Fibroblast of the conjunctiva (primary cell): ENCODE measurements around the gene HS1BP3.
A peak's percentile ranks its signal among the peaks of the same experiment; 100 is the strongest.

Experiments
- DNase-seq: peaks from one replicate; pipeline ENCODE4 v3.0.0-alpha.2; 2010; ENCODE audit warnings: low read depth

The HS1BP3 gene

DNA sequence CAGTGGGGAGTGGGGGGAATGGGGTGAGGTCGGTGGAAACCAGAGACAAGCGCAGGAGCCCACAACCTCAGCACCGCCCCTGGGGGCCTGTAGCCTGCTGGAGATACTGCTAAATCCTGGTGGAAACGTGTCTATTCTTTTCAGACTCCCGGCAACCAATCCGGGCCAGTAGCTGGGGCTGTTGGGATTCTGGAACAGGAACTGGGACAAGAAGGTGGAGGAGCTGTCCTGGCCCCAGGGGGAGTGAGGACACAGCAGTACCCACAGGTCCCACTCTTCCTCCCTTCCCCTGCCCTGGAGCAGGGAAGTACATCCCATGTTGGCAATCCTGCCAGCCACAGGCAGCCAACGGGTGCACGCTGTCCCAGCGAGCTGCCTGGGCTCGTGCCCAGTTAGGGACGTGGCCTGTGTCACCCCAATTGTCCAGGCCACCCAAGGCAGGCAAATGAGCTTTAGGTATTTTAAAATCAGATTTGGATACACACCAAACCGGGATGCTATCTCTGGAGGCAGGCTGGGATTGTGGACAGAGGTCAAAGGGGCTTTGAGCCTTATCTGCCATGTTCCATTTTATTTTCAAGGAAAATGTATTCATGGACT is 51.8 kb downstream of the HS1BP3 start:
- no peak for DNase-seq

DNA sequence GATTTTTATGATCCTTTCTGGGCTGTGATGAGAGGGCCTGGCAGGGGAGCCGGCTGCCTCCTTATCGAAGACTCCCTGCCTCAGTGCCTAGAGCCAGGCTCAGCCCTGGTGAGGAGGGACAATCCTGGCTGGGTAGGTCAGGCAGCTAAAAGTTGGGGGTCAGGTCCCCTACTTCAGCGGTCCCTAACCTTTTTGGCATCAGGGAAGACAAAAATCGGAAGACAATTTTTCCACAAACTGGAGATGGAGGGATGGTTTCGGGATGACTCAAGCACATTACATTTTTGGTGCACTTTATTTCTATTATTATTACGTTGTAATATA is 53.1 kb downstream of the HS1BP3 start:
- no peak for DNase-seq

DNA sequence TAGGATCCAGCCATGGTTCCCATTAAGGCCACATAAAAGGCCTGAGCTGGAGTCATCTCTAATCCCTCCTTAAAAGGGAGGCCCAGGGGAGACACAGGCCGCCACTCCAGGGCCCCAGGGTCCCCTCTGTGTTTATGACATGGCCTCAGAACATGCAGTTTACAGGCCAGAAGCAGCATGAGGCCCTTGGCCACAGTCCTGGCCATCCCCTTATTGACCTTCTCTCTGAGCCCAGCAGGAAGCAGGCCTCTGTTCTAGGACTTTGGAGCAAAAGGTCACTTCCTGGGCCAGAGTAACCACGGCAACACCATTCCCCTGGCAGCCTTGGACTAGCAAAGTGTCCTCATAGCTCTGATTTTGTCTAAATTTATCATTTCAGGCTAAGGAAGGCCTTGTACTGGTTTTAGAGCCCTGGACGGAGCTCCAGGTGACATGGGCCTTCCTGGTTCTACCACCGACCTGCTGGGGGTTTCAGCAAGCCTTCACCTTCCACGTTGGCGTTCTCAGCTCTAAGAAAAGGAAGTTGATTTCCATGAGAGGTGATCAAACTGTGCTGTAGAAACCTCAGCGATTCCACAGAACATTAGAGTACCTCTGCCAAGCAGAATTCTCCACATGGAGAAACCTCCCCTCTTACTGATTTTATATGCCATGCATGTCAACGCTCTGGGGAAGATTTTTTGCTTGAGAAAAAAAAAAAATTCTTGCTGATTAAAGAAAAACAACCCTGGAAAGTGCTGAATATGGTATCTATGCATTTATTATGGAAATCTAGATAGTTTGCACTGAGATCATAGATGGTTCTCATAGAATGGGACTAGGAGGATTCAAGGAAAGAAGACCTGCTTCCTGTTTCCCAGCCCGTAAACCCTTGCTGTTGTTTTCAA is 53.7 kb downstream of the HS1BP3 start:
- DNase-seq = peak; percentile 53

DNA sequence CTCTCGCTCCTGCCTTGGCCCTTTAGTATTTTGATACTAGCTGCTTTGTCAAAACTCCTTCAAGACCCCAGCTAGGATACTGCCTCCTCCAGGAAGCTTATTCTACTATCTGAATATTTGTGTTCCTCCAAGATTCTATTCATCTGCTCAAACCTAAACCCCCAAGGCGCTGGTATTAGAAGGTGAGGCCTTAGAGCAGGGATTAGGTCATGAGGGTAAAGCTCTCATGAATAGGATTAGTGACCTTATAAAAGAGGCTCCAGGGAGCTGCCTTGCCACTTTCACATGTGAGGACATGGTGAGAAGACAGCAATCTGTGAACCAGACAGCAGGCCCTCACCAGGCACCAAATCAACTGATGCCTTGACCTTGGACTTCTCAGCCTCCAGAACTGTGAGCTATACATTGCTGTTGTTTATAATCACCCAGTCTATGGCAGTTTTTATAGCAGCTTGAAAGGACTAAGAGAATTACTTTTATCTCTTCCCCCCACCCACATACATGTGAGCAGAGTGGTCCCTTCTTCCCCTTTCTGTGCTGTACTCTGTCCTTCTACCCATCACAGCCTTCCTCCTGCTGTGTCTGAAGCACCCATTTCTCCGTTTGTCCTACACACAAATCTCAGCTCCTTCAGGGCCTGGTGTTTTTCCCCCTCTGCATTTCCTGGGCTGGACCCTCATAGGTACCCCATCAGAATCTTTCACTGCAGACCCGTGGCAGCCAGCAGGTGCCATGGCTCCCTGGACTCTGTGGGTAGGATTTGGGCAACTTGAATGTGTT is 54.5 kb downstream of the HS1BP3 start:
- DNase-seq = no peak

DNA sequence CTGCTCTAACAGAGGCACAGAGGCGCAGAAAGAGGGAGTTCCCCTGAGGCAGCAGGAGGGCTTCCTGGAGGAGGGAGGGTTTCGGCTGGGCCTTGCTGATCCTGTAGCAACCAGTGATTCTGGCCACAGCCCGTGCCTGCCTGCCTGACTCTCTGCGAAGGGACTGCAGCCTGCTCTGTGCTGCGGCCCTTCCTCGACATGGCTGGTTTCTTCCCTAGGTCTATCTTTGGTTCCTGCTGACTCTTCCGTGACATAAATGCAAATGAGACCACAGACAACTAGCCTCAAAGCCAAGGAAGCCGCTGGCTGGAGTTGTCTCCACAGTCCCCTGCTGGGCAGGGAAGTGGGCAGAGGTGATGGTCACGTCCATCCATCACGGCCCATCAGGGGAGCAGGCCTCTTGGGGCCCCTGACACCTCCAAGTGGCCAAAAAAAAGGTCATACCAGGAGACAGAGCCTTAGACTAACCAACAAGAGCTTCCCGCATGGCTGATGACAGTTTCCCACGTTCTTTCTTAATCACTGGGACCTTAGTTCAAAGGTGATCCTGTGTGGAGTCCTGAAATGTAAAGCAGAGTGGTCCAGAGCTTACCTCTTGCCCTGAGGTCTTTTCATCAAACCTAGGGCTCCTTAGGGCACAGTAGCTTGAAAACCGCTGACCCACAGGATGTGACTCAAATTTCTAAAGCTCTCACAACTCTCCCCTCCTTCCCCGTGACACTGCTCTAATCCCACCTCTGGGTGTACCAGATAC is 55.3 kb downstream of the HS1BP3 start:
- no peak for DNase-seq

DNA sequence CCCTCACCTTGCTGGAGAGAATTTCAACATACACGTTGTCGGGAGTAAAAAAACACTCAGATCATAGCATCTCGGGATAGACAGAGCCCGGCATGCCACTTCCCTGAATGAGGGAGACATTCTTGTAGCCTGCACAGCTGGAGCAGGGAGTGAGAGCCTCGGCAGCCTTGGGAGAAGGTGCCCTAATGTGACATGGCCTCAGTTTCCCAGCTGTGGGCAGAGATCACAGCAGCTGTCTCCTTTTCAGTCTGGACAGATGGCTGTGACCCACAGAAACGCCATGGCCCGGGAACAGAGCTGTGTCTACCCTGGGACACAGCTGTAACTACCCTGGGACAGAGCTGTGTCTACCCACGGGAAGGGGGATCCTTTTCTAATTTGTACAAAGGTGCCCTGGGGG is 55.9 kb downstream of the HS1BP3 start:
- no peak for DNase-seq

DNA sequence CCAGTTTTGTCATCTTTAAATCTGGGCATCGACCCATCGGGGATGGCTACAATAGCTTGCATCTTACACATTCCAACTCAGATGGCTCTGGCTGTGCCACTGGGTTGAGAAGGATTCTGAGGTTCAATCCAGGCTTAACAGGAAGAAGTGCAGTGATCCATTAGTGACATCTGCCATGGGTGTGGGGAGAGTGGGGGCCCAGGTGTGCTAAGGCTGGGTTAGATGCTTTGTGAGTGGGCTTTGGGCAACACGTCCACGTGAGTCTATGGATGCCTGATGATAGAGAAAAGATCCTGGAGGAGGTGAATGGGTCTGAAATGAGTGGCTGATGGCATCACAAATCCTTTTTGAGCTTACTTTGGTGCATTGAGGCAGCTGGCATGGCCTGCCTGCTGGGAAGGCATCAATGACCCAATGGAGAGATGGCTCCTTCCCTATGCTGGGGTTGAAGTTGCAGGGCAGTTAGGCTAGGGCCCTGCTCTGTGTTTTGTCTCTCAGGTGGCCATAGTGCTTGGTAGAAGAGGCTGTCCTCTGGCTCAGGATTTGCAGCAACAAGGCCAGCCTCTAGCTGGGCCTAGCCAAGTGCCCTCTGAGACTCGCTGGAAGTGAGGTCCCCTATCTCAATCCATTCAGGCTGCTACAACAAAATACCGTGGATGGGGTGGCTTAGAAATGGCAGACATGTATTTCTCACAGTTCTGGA is 56.7 kb downstream of the HS1BP3 start:
- DNase-seq = no peak

DNA sequence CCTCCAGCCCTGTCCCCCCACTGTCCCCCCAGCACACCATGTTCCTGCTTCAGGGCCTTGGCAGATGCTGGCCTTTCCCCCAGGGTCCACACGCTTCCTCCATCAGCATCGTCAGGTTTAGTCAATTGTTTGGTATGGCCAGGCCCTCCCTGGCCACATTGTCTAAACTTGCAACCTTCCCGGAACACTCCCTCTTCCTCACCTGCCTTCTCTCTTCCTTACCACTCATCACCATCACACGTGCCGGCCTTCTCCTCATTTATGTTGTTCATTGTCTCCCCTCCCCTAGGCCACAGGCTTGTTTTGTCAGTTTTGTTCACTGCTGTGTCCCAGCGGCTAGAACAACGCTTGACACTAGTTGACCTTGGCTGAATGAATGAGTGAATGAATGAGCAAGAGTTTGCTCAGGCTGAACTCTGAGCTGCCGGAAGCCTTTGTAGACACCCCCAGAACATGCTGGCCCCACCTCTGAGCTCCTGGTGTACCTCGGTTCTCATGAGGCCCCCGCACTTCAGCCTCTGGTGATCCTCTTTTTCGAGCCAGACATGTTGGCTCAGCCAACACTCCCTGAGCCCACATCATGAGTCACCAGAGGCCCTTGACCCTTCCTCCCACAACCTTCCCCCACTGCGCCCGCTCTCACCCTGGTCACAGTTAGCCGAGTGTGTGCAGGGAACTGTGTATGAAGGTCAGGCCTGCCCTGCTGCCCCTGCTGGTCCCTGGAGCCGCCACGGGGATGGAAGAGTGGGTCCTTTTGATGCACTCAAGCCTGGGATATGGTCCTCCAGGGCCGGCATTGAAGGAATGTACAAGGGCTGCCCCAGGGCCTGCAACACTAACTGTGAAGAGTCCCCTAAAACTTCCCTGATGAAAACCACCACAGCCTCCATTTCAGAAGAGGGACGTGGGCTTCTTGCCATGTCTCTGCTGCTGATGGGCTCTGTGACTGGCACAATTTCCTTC is 57.5 kb downstream of the HS1BP3 start:
- peak; percentile 61 for DNase-seq

DNA sequence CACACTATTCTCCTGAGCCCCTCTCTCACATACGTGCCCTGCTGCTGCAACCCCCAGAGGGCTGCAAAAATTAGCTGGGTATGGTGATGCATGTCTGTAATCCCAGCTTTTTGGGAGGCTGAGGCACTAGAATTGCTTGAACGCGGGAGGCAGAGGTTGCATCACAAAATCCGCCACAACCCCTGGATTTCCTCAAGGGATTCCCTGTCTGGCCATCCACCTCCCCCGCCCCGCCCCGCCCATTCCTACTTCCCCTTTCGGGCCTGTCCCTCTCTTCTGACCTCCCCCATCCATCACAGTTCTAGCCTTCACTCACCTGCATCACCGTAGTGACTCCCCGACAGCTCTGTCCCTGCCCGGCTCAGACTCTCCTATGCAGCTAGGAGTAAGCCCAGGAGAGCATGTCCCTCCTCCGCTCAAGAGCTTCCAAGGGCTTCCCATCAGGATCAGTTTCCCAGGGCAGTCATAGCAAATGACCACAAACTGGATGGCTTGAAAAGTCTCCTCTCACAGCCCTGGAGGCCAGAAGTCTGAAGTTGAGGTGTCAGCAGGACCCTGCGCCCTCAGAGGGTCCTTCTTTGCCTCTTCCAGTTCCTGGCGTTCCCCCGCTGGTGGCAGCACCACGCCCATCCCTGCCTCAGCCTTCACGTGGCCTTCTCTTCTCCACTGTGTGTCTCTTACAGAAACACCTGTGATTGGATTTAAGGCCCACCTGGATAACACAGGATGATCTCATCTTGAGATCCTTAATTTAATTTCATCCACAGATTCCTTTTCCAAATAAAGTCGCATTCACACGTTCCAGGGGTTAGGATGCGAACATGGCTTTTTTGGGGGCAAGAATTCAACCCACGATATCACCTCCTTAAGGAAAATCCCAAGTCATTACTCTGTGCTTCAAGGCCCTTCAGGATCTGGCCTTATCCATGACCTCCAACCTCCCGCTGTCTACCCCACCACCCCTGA is 58.5 kb downstream of the HS1BP3 start:
- DNase-seq = no peak

DNA sequence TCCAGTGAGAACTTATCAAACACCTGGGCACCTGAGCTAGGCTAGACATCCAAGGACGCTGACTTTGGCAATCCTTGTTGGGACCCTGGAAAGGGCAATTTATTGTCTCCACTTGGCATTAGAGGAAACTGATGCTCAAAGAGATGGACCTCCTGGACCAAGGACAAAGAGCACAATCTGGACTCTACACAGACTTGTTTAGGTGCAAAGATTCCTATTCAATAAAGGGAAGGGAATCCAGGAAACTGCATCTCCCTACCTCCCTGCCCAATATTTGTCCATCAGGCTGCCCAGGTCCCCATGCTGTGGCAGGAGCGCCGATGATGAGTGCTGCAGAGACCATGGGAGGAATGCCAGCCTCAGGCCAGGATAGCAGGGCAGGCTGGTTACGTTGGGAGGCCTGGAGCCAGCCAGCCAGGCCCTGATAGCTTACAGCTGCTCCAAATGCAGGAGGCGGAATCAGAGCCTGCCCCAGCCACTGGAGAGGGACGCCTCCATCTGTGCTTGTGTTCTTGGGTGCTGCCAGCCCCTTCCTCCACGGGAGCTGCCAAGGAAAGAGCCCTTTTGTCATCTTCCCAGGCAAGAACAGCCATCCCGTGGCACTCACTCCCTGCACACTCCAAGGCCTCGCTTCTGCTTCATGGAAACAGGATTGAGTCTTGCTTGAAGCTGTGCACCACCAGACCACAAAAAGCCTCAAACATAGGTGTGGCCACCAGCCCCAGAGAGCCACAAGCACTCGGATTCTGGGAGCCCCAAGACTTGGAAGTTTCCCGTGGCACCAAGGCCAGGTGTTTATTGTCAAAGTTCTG is 60.0 kb downstream of the HS1BP3 start:
- no peak for DNase-seq

DNA sequence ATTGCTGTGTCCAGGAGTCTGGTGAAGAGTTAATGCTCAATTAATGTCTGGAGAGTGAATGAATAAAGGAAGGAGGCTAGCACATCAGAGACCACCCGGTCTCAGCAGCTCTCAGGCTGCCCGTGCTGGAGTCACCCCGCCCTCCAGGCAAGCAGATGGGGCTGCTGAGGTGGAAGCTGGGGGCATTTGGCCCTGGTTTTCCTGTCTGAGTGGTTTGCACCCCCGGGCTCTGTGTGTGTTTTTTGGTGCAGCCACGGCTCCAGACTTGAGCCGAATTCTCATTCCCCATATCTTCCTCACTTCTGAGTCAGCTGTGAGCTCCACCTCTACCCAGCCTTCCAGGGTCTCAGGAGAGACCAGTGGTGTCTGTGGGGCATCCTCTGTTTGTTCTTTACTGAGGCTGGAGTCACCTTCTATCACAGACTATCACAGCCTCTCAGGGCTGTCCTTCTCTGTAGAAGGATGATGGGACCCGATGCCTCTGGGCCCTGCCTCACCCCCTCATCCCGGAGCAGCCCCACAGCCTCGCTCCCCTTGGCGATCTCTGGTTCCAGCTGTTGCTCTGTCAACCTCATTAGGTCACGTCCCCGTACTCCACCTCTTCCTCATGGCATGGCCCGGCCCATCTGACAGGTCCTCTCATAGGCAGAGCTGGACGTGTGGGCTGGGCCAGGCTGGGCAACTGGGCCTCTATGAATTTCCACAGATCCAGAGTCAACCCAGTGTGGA is 60.8 kb downstream of the HS1BP3 start:
- DNase-seq = no peak

DNA sequence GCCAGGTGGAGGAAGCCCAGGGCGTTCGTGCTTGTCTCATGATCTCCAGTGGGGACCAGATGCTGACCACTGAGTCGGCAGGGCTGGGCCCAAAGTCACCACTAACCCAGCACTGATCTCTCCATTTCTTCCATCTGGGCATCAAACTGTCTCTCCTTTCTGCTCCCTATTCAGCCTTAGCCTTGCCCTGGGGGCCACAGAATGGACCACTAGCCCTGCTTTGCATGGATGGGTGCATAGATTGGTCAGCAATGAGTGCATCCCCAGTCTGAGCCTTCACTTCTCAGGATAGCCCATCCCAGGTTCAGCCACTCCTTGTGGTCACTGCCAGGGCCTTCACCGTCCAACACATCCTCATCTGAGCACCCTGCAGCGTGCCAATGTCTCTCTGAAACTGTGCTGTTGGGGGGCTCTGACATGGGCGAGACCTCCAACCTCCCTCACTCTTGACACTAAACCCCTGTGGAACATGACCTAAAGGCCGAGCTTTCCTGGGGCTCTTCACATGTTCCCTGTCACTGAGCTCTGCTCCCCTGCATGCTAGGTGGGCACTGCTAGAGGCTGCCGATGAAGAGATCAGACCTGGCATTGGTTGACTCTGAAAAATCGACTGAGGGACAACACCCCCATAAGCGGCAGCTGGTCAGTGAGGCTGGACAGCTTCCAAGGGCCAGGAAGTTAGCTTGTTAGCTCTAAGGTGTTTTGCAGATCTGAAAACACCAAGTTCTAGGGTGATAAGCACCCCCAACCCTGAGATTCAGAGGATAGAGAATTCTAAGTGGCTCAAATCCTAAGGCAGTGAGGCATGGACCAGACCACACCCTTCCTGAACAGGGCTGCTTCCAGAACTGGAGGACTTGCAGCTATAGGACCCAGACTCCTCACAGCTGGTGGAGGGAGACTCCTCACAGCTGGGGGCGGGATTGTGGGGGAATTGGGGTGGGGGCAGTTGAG is 61.7 kb downstream of the HS1BP3 start:
- no peak for DNase-seq

DNA sequence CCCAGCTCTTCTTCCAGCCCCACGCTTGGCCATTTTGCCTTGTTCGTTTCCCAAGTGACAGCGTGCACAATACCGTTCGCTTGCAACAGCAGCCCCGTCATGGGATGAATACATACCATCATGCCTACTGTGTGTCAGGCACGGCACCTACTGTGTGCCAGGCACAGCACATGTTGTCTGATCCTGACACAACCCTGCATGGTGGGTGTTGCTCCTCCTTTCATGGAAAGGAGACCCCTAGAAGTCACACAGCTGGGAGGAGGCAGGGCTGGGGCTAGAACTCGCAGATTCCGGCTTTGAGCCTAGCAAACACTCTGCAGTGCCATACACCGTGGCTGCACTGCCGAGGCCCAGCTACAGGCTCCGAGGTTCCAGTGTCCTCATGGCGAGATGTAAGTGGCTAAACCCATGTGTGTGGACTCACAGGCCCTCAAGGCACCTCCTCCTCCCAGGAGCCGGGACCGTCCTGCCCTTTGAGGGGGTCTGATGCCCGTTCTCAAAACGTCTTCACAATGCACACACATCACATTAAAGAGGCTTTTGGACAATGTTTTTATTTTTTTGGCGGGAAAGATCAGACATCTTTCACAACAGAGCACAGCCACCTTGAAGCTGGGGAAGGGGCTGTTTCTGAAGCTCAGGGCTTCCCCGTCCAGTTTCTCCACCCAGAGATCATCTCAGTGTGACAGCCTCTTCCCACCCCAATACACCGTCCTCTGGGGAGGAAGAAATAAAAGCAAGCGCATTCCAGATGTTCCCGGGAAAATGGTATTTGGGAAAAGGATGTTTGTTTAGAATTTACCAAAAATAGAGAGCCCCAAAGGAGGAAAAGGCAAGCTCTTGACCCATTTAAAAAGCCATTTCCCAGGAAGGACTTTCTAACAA is 64.9 kb downstream of the HS1BP3 start:
- DNase-seq = no peak

DNA sequence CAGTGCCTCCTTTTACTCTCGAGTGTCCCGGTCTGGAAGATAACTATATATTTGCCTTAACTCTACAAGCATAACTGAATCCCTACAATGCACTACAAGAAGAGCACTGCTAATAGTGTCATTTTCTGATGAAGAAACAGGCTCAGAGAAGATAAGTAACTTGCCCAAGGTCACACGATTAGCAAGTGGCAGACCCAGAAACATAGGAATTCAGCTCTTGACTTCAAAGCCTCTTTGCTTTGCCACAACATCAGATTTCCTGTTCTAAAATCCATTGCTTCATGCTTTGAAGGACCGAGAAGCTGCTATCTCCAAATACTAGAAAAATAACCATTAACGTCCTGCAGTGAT is 65.6 kb downstream of the HS1BP3 start:
- DNase-seq = no peak
